Lung (tissue), 16 donors: ENCODE data around the gene NME5. TPM values are rescaled to one million over a fixed set of nuclear protein-coding genes. Genes with fewer than 3 reads are reported as not detected.

Source experiments
- ATAC-seq: fragments of 200-7000 bp; cut with Tn5 transposase; one replicate; pipeline ENCODE4 v1.9.1; 2020; ENCODE audit warnings: moderate number of reproducible peaks; ENCODE audit not compliant: insufficient read depth, low FRiP score
- DNase-seq, 3 donors: peaks; one replicate each; pipeline ENCODE4 v3.0.0-alpha.2; 2013 to 2017
- H3K27ac ChIP-seq, 2 donors: one replicate each; pipeline ENCODE4 v1.5.1; 2013; ENCODE audit warnings: mild to moderate bottlenecking in 2 of 2, moderate library complexity in 2 of 2, control low read depth in 1 of 2, inconsistent platforms in 1 of 2, low read depth in 1 of 2, low read length in 1 of 2
- H3K27me3 ChIP-seq, 3 donors: one replicate each; pipeline ENCODE4 v1.5.1; 2013; ENCODE audit warnings: low read length in 2 of 3; ENCODE audit not compliant: control insufficient read depth in 3 of 3, insufficient read depth in 3 of 3
- H3K36me3 ChIP-seq, 4 donors: one replicate each; pipeline ENCODE4 v1.5.1; 2013; ENCODE audit warnings: low read length in 4 of 4, mild to moderate bottlenecking in 1 of 4, moderate library complexity in 1 of 4; ENCODE audit not compliant: control insufficient read depth in 4 of 4, insufficient read depth in 4 of 4
- H3K4me1 ChIP-seq, 5 donors: one replicate each; pipeline ENCODE4 v1.5.1; 2013; ENCODE audit warnings: low read length in 5 of 5, mild to moderate bottlenecking in 2 of 5, moderate library complexity in 1 of 5; ENCODE audit not compliant: control insufficient read depth in 5 of 5, insufficient read depth in 5 of 5
- H3K4me3 ChIP-seq: one replicate; pipeline ENCODE4 v1.5.1; 2013; ENCODE audit warnings: mild to moderate bottlenecking, control low read depth, moderate library complexity
- H3K9ac ChIP-seq, 2 donors: one replicate each; pipeline ENCODE4 v1.5.1; 2013; ENCODE audit warnings: low read length in 2 of 2, control low read depth in 1 of 2; ENCODE audit not compliant: insufficient read depth in 1 of 2
- H3K9me3 ChIP-seq, 4 donors: one replicate each; pipeline ENCODE4 v1.5.1; 2013; ENCODE audit warnings: low read length in 3 of 4, mild to moderate bottlenecking in 1 of 4, moderate library complexity in 1 of 4; ENCODE audit not compliant: control insufficient read depth in 4 of 4, insufficient read depth in 3 of 4
- WGBS, 2 donors: extraction: QIAGEN DNeasy Blood & Tissue Kit; methylation state at CpG; one replicate each; pipeline ENCODE4 v1.1.7; 2013; 5-methylcytosine and 5-hydroxymethylcytosine counted together
- long read RNA-seq, 5 donors: transcript quantifications; one replicate each; lab custom pipeline, GENCODE V29; 2026
- polyA plus RNA-seq, 2 donors: library from polyadenylated mRNA; stranded (reverse); fragments of 200-250 nt; gene quantifications; one replicate each; pipeline ENCODE4 v1.2.1, GENCODE V29; 2013
- total RNA-seq, 2 donors: library from RNA; depleted of rRNA in 1 of 2; stranded (reverse); fragments of >200 nt in 1 of 2; gene quantifications; one replicate each; pipeline ENCODE4 v1.2.1, GENCODE V29; 2014 to 2021
- TF ChIP-seq, protein P1 (sequence below): IDR thresholded peaks from 2 replicates; pipeline ENCODE4 v1.5.1; 2012; ENCODE audit warnings: mild to moderate bottlenecking; ENCODE audit errors: control extremely low read depth, extremely low read depth
- donor health status: control.
- donor health status: control.
- donor health status: Bipolar disorder and iron deficiency.
- donor health status: healthy.
- donor health status: DM: yes; HTN: yes; CAD: no.

Gene NME5, protein sequence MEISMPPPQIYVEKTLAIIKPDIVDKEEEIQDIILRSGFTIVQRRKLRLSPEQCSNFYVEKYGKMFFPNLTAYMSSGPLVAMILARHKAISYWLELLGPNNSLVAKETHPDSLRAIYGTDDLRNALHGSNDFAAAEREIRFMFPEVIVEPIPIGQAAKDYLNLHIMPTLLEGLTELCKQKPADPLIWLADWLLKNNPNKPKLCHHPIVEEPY
- 10 to 100 TPM; 13.5 to 15.8 TPM for total RNA-seq
- polyA plus RNA-seq = 10 to 100 TPM in 1 of 2 donors, 1 to 10 TPM in 1; 9.6 to 12.2 TPM
- long read RNA-seq, donor 1, transcript NME5-201 (6 exons, 1,198 nt) = major isoform, 5 of 5 reads
- long read RNA-seq, donor 1, partial matches to known transcripts = 0 of 5 reads
- long read RNA-seq, donor 1, other reads (novel, unspliced or antisense) = 0 of 5 reads
- long read RNA-seq, donor 2, partial matches to known transcripts = 0 of 1 reads
- long read RNA-seq, donor 2, other reads (novel, unspliced or antisense) = 0 of 1 reads
- long read RNA-seq, donor 3, partial matches to known transcripts = 0 of 3 reads
- long read RNA-seq, donor 3, other reads (novel, unspliced or antisense) = 0 of 3 reads
- long read RNA-seq, donor 4, partial matches to known transcripts = 0 of 1 reads
- long read RNA-seq, donor 4, other reads (novel, unspliced or antisense) = 0 of 1 reads
- long read RNA-seq, donor 5, partial matches to known transcripts = 0 of 3 reads
- long read RNA-seq, donor 5, other reads (novel, unspliced or antisense) = 0 of 3 reads

- Histone ChIP-seq H3K9ac (peak within 1 kb of the TSS; percentile 16 to 38), H3K4me1 (peaks cover 0 to 3% (median 0%) of the 10 kb centered on the region in 5 donors), H3K9me3 (no peaks in the 10 kb centered on the region), H3K27ac (no peak within 1 kb of the TSS), H3K36me3 (no peaks in the 10 kb centered on the region), H3K27me3 (no peaks in the 10 kb centered on the region), H3K4me3 (peak within 1 kb of the TSS; percentile 54)
- DNase-seq (peak; percentile 77 to 81 (median 79)), ATAC-seq (peak; percentile 77)
- 7 to 9% methylated on average over 31 of the region's 31 CpGs for WGBS, 2 donors
- TF ChIP-seq, protein P1, sequence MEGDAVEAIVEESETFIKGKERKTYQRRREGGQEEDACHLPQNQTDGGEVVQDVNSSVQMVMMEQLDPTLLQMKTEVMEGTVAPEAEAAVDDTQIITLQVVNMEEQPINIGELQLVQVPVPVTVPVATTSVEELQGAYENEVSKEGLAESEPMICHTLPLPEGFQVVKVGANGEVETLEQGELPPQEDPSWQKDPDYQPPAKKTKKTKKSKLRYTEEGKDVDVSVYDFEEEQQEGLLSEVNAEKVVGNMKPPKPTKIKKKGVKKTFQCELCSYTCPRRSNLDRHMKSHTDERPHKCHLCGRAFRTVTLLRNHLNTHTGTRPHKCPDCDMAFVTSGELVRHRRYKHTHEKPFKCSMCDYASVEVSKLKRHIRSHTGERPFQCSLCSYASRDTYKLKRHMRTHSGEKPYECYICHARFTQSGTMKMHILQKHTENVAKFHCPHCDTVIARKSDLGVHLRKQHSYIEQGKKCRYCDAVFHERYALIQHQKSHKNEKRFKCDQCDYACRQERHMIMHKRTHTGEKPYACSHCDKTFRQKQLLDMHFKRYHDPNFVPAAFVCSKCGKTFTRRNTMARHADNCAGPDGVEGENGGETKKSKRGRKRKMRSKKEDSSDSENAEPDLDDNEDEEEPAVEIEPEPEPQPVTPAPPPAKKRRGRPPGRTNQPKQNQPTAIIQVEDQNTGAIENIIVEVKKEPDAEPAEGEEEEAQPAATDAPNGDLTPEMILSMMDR = no peak
Measured at GRCh38 chr5:138138949-138139780, at the start of gene NME5. NME5 (minus strand) TSS chr5:138139428; CDS start chr5:138138780, 648 bp downstream.

GRCh38 chr5:138188626-138189025 is 49.4 kb upstream of the NME5 start:
- DNase-seq (peak in 1 of 3 donors; percentile 4), ATAC-seq (no peak)
- Histone ChIP-seq H3K27me3 (no peaks in the 10 kb centered on the region), H3K4me3 (no peak overlapping the region), H3K36me3 (peaks cover 31 to 50% (median 36%) of the 10 kb centered on the region in 4 donors), H3K27ac (no peak overlapping the region), H3K9me3 (no peaks in the 10 kb centered on the region), H3K4me1 (no peaks in the 10 kb centered on the region), H3K9ac (no peak overlapping the region)
- 88 to 91% methylated on average over 3 of the region's 3 CpGs for WGBS, 2 donors
- TF ChIP-seq, protein P1 = no peak

GRCh38 chr5:138186002-138186447 is 46.8 kb upstream of the NME5 start:
- H3K4me1 ChIP-seq = no peaks in the 10 kb centered on the region
- ATAC-seq = no peak
- H3K36me3 ChIP-seq = peaks cover 21 to 58% (median 34%) of the 10 kb centered on the region in 4 donors
- H3K27me3 ChIP-seq = no peaks in the 10 kb centered on the region
- WGBS, 2 donors = 24 to 52% methylated on average over 2 of the region's 2 CpGs
- no peak overlapping the region for H3K4me3 ChIP-seq
- no peak for DNase-seq
- TF ChIP-seq, protein P1 = no peak
- no peaks in the 10 kb centered on the region for H3K9me3 ChIP-seq
- no peak overlapping the region for H3K9ac ChIP-seq
- no peak overlapping the region for H3K27ac ChIP-seq
